AG09319 (cell line): ENCODE data around the gene SLCO2A1.

Experiments
- DNase-seq: peaks from one replicate; pipeline ENCODE4 v3.0.0-alpha.2; 2010; ENCODE audit warnings: low read depth; ENCODE audit errors: extremely low read depth
- CTCF ChIP-seq: IDR thresholded peaks from 2 replicates; pipeline ENCODE4 v1.5.1; 2011; ENCODE audit warnings: low read depth, mild to moderate bottlenecking, inconsistent platforms, low read length, moderate library complexity

Gene SLCO2A1

GRCh38 chr3:133934073-133934970 lies 95.4 kb downstream of the SLCO2A1 start:
- TF ChIP-seq CTCF, result no peak
- no peak for DNase-seq

GRCh38 chr3:133933097-133934024 lies 96.4 kb downstream of the SLCO2A1 start:
- DNase-seq, result no peak
- no peak for TF ChIP-seq CTCF

- no peak for TF ChIP-seq CTCF
- no peak for DNase-seq
These were observed 97.7 kb downstream of the SLCO2A1 start for GRCh38 chr3:133932009-133932408.

GRCh38 chr3:133931084-133931483 lies 98.6 kb downstream of the SLCO2A1 start:
- no peak for DNase-seq
- TF ChIP-seq CTCF, result no peak

GRCh38 chr3:133930341-133930933 lies 99.3 kb downstream of the SLCO2A1 start:
- TF ChIP-seq CTCF, result peak; percentile 82
- peak; percentile 47 for DNase-seq

GRCh38 chr3:133928903-133929607 lies 100.7 kb downstream of the SLCO2A1 start:
- TF ChIP-seq CTCF, result no peak
- no peak for DNase-seq
